PFSK-1 (cell line): Measurements from ENCODE around the gene ARSJ.

Experiments used
- FOXP2 ChIP-seq: optimal IDR thresholded peaks from 2 replicates; pipeline ENCODE3; 2011; ENCODE audit warnings: borderline replicate concordance, control low read depth, inconsistent platforms; ENCODE audit not compliant: insufficient read depth; ENCODE audit errors: extremely low read length, extremely low read depth
- POLR2AphosphoS5 ChIP-seq: IDR thresholded peaks from 2 replicates; pipeline ENCODE4 v1.6.1; 2012; ENCODE audit warnings: low read depth, mild to moderate bottlenecking, control low read depth, low read length, moderate library complexity
- REST ChIP-seq, 2 experiments: IDR thresholded peaks; 2 replicates each; pipeline versions ENCODE4 v1.6.1 to v1.8.0; 2011 to 2012; ENCODE audit warnings: low read depth in 2 of 2, low read length in 2 of 2, control low read depth in 1 of 2, inconsistent platforms in 1 of 2, mild to moderate bottlenecking in 1 of 2, moderate library complexity in 1 of 2; ENCODE audit not compliant: insufficient read depth in 1 of 2
- SIN3A ChIP-seq: IDR thresholded peaks from 2 replicates; pipeline ENCODE4 v1.6.1; 2012; ENCODE audit warnings: mild to moderate bottlenecking, low read length, moderate library complexity, borderline replicate concordance; ENCODE audit not compliant: insufficient read depth
- TAF1 ChIP-seq: IDR thresholded peaks from 2 replicates; pipeline ENCODE4 v1.6.1; 2012; ENCODE audit warnings: low read length, control low read depth, borderline replicate concordance; ENCODE audit not compliant: insufficient read depth

The ARSJ gene

DNA sequence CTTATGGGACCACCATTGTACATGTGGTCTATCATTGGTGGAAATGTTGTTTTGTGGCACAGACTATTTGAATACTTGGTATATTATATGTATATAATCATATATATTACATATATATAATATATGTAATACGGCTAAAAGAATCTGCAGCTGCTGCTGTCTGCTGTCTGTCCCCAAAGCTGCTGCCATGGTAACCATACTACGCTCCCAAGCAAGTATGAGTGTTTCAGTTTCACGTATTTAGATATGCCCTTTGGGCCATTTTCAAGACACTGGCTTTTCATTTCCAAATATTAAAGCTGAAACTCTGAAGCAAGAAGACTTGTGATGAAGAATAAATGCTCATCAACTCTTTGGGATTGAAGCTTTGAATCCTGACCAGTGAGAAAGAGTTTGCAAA, 42.0 kb upstream of the ARSJ start:
- TF ChIP-seq TAF1 (no peak), SIN3A (no peak), POLR2AphosphoS5 (no peak), REST (IDR thresholded peaks at IDR 0.05; ENCODE audit: insufficient read depth in 1 of 2, low read depth in 2 of 2, low read length in 2 of 2) (no peak), FOXP2 (no peak)

GRCh38 chr4:114019969-114020358, 40.5 kb upstream of the ARSJ start:
- TF ChIP-seq REST (IDR thresholded peaks at IDR 0.05; ENCODE audit: insufficient read depth in 1 of 2, low read depth in 2 of 2, low read length in 2 of 2): no peak

- TF ChIP-seq FOXP2: no peak
- no peak for TF ChIP-seq POLR2AphosphoS5
- no peak for TF ChIP-seq SIN3A
- TF ChIP-seq TAF1: no peak
- no peak for TF ChIP-seq REST (IDR thresholded peaks at IDR 0.05; ENCODE audit: insufficient read depth in 1 of 2, low read depth in 2 of 2, low read length in 2 of 2)
These were observed 40.0 kb upstream of the ARSJ start for GRCh38 chr4:114019276-114019968.

DNA sequence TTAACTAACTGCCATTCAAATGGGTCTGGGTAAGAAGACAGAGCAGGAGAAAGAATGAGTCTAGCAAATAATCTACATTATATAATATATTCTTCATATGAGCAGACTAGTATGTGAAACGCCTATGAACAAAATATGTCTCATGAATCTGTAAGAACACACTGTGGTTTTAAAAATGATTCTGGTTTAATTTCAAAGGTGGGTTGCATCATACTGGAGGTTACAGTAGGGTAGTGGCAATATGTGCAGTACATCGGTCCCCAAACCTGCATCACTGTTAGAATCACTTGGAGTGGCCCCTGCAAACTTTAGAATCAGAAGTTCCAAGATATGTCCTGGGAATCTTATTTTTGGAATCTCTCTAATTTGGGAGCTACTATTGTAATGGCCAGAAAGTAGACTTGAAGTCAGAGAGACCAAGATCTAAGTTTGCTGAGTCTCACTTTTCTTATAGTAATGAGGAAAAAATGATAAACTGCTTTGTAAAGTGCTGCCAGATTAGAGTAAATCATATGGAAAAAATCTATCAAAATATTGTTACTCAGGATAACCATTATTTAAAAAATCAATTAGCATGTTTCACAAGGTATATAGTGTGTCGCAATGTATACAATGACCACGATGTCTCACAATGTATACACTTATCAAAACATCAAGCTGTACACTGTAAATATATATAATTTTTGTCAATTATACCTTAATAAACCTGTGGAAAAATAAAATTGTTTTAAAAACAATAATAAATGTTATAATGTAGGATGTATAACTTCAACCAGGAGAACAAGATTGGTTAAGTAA, 37.9 kb upstream of the ARSJ start:
- no peak for TF ChIP-seq TAF1
- TF ChIP-seq FOXP2: no peak
- no peak for TF ChIP-seq REST (IDR thresholded peaks at IDR 0.05; ENCODE audit: insufficient read depth in 1 of 2, low read depth in 2 of 2, low read length in 2 of 2)
- TF ChIP-seq SIN3A: no peak
- TF ChIP-seq POLR2AphosphoS5: no peak
